GM18520 (cell line): Measurements from ENCODE around the gene PCAT6.

Experiments used
- ATAC-seq: cut with Tn5 transposase; IDR thresholded peaks from one replicate; pipeline ENCODE4 v1.9.1; 2021; ENCODE audit not compliant: unreplicated experiment

PCAT6 gene

DNA sequence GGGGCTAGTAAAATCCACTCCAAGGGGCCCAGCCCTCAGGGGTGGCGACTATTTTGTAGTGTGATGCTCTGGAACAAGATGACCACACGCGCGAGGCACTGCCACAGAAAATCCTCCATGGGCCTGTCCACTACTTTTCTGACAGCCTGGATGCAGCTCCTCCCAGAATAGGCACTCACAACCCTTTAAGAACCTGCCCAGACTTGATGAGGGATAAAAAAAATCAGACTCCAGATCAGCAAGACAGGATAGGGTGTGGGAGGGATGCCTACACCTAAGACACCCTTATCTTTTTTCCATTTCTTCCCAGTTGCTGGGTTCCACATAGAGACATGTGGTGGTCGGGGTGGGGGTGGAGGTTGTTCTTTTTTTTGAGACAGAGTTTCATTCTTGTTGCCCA lies 33.5 kb downstream of the PCAT6 start:
- ATAC-seq, result no peak

DNA sequence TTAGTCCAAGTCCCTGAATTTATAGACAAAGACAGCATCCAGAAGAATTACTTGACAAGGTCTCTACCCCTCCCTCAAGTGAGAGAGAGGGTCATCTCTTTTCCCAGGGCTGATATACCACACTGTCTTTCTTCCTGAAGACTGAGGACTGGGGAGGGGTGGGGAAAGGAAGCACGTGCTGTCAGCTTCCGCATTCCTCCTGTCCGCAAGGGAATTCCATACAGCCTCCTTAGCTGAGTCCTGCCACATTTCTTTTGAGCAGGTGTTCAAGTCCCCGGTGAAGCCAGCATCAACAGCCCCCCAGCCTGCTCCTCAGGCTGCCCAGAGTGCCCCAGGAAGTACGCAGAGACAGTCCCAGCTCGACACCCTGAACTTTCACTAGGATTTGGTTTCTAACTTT lies 34.2 kb downstream of the PCAT6 start:
- ATAC-seq, result no peak

DNA sequence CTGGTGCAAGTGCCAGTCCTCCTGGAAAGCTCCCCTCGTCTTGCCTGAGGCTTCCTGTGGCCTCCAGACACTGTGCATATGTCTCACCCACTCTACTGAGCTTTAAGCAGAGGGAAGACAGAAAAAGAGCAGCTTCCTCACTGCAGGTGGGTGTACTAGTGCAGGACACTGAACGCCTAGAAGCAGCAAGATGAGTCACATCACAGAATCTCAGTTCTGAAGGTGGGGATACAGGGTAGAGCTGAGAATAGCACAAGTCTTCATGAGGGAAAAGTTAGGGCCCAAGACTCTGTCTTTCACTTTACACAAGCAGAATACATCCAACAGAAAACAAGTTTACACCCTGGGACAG lies 37.4 kb downstream of the PCAT6 start:
- ATAC-seq, result no peak

DNA sequence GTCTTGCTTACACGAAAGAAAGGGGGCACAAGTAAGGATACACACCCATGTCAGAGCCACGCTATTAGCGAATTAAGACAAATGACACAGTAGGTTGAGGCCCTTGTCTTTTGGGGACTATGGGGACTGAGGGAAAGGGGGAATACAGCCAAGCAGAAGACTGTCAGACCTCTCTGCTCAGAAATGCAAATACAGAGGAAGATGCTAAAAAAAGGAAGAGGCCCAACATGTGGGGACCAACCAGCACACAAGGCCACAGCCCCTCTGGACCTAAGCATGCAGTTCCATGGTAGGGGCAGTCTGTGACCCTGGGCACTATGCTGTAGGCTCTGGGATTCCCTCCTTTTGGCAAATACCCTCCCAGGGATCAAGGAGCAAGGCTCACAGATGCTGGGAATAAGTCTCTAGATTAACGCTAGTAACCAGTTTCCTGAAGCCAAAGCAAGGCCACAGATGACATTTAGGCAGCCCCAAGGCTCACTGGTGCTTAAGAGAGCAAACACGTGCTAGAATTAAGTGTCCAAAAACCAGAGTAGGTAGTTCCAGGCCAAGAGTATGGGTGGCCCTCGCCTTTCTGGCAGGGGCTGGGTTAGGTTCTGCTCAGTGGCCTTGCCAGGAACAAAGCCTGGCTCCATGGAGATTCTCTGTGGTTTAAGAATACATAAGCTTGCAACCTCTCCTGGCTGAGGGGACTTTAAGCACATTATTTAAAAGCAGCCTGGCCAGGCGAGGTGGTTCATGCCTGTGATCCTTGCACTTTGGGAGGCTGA lies 40.0 kb downstream of the PCAT6 start:
- no peak for ATAC-seq

DNA sequence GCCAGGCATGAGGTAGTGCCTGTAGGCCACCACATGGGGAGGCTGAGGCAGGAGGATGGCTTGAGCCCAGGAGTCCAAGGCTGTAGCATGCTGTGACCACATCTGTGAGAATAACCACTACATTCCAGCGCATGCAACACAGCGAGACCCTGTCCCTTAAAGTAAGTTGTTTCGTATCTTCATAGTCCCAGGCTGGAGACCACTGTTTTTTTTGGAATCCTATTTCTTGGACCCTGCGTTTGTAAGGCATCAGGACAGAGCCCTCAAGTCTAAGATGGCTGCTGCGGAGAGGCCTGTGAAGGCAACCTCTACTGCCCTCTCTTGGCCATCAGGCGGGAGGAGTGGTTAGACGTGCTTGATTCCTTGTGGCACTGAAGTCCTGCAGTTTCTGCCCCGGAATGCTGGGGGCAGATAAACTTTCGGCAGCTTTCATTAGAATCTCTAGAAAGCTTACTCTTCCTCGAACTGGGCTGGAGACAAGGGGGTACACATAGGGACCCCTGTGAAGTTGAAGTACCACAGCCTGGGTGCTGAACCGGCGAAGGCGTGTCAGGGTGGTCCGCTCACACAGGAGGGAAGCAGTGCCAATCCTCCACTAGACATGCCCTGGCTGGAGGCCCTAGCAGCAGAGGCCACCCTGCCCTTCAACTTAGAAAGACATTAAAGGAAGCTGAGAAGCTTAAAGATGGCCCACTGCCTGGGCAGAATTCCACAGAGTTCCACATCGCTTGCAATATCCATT lies 41.6 kb downstream of the PCAT6 start:
- no peak for ATAC-seq

DNA sequence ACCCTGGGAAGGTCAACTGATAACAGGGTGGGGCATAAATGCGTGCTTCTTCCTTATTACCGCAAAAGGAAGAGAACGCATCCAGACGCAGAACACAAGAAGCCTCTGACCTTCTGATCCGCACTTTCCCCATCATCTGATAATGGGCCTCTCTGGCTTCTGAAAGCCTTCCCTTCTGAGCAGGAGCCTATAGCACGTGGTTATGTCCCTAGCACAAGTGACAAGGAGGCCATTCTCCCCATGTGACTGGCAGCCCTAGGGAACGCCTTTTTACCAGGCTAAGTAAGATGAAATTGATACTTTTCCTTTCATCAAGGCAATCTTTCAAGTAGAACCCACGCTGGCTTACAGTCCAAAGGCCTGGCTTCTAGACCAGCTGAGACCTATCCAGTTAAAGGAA lies 44.0 kb downstream of the PCAT6 start:
- ATAC-seq, result no peak

DNA sequence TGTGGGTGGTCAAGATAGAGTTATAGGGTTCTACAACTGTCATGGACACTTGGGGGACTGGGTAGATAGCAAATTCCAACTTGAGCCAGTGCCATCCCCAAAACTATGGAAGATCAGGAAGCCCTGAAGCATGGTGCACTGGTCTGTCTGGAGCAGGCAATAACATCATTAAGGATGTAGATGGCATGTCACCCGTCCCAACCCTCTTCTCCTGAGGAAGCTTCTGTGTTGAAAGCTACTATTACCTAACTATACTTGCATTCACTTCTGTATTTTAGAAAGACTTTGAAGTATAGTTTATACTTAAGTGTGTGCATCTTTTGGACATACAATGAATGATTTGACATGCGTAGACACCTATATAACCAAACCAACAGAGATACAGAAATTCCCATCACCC lies 45.3 kb downstream of the PCAT6 start:
- no peak for ATAC-seq

DNA sequence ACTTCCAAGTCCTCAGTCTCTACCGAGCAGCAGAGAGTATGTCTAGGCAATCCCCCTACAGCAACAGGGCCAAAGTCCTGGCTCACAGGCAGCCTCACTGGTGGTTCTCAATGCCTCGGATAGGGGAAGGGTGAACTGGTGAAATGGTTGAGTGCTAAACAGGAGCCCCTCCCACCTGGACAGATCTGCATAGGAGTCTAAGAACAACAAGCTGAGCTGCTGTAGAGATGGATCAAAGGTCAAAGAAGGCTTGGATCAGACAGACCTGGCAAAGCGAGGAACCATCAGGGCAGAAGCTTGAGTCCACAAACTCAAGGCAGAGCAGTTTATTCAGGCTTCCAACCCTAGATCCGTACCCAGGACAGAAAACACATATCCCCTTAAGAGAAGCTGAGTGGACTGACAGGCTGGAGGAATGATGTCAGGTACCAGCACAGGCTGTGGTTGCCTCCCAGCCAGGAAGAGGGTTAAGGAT lies 46.4 kb downstream of the PCAT6 start:
- ATAC-seq, result no peak

DNA sequence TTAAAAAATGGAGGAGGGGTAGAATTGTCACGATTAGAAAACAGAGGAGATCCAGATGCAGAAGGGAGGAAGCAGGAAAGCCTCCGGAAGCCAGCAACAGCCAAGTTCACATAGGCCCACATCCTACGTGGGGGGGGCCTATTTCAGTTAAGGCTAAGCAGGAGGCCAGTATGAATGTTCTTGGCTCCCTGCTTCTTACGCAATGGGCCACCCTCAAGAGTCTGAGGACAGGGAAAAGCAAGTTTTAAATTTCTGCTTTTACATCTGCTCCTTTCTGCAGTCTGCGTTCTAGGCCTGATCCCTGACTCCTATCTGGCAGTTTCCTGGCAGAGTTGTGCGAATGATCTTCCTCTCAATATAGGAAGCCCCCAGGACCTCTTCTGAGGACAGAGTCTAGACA lies 47.6 kb downstream of the PCAT6 start:
- no peak for ATAC-seq

DNA sequence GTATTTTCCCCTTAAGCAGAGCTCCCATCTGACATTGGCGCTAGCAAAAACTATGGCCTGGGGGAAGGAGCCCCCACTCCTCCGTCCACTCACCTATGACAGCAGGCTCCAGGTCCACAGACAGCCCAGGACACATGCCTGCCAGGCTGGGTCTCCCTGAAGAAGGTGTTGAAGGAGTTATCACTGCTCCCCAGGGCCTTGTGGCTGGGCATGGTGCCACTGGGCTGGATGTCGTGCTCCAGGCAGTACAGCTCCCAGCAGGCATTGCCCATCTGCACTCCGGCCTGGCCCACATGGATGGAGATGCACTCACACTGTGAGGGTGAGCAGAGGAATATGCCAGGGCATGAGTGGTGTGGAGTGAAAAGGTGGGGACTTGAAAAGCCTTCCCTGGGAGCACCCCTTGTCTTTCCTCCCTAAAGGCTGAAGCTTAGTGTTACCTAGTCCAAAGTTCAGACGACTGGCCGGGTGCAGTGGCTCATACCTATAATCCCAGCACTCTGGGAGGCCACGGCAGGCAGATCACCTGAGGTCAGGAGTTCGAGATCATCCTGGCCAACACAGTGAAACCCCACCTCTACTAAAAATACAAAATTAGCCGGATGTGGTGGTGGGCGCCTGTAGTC lies 48.1 kb downstream of the PCAT6 start:
- ATAC-seq, result no peak

DNA sequence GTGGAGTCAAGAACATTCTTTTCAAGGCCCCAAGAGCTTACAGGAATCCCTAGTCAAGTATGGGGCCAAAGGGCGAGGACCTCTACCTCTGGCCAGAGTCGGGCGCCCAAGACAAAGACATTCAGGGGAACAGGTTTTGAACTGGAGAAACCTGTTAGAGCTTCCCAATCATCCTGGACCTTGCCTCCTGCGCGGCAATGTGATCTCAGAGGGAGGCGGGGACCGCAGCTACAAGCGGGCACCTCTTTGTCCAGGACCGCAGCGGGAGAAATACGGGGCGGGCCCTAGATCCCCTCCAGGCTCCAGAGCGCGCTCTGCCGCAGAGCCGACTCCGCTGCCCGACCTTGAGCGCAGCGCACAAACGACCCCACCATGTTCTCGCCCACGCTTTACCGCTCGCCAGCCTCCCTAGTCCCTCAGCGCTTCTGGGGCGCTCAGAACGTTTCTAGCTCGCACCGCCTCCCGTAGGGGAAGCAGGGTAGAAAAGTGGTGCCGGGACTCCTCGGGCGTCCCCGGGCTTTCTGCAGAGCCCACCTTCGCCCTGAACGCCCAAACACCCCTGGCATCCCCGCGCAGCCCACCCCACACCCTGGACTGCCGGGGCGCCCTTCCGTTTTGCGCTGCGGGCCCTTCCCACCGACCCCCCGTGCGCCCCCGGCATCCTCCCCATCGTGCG lies 50.1 kb downstream of the PCAT6 start:
- no peak for ATAC-seq
